Osteoblast (primary cell): ENCODE measurements around the gene CGNL1. TPM values are rescaled to one million over a fixed set of nuclear protein-coding genes. Genes with fewer than 3 reads are reported as not detected.

Experiments
- DNase-seq: peaks from one replicate; pipeline ENCODE4 v3.0.0; 2011; ENCODE audit warnings: low spot score, mixed read lengths; ENCODE audit not compliant: insufficient read length; ENCODE audit errors: missing footprints
- H2AFZ ChIP-seq: 2 replicates; pipeline ENCODE4 v1.6.0; 2011; ENCODE audit warnings: mild to moderate bottlenecking, low read length
- H3K27ac ChIP-seq: 2 replicates; pipeline ENCODE4 v1.5.1; 2011; ENCODE audit warnings: mild to moderate bottlenecking, low read depth, low read length, moderate library complexity
- H3K27me3 ChIP-seq: 2 replicates; pipeline ENCODE4 v1.6.0; 2012; ENCODE audit warnings: mild to moderate bottlenecking, control low read depth, inconsistent platforms, low read length, moderate library complexity; ENCODE audit not compliant: insufficient read depth
- H3K36me3 ChIP-seq: 2 replicates; pipeline ENCODE4 v1.5.1; 2011; ENCODE audit warnings: mild to moderate bottlenecking, low read length, control low read depth, moderate library complexity; ENCODE audit not compliant: insufficient read depth
- H3K4me1 ChIP-seq: 2 replicates; pipeline ENCODE4 v1.5.1; 2011; ENCODE audit warnings: mild to moderate bottlenecking, low read length, control low read depth, moderate library complexity; ENCODE audit not compliant: insufficient read depth
- H3K4me2 ChIP-seq: 2 replicates; pipeline ENCODE4 v1.6.0; 2011; ENCODE audit warnings: mild to moderate bottlenecking, low read length; ENCODE audit not compliant: insufficient read depth
- H3K4me3 ChIP-seq: fragments of 200-600 bp; sonication (generic); 3 replicates; pipeline ENCODE4 v1.5.1; 2012; ENCODE audit warnings: mild to moderate bottlenecking, low read length, inconsistent platforms; ENCODE audit not compliant: insufficient read depth
- H3K79me2 ChIP-seq: 2 replicates; pipeline ENCODE4 v1.6.0; 2012; ENCODE audit warnings: mild to moderate bottlenecking, low read length, control low read depth, inconsistent platforms; ENCODE audit not compliant: insufficient read depth
- H3K9me3 ChIP-seq: 2 replicates; pipeline ENCODE4 v1.5.1; 2011; ENCODE audit warnings: low read depth, low read length, control low read depth
- H4K20me1 ChIP-seq: 2 replicates; pipeline ENCODE4 v1.6.0; 2012; ENCODE audit warnings: mild to moderate bottlenecking, low read length, control low read depth; ENCODE audit not compliant: insufficient read depth
- CTCF ChIP-seq: IDR thresholded peaks from 2 replicates; pipeline ENCODE4 v1.5.1; 2011; ENCODE audit warnings: mild to moderate bottlenecking, low read depth, low read length, moderate library complexity; ENCODE audit errors: extremely low read depth
- total RNA-seq: library from RNA; depleted of rRNA; stranded (reverse); fragments of >200 nt; gene quantifications from 2 replicates; pipeline ENCODE4 v1.2.3, GENCODE V29; 2012

The CGNL1 gene
- total RNA-seq, 1 donor: 1.1 TPM

- Histone ChIP-seq H3K4me3 (no peak overlapping the region), H2AFZ (peak overlapping the region; percentile 3), H3K4me2 (no peak overlapping the region)
Measured at GRCh38 chr15:57334257-57334656, 42.0 kb upstream of the CGNL1 start.

GRCh38 chr15:57335293-57335715 lies 41.0 kb upstream of the CGNL1 start:
- H3K4me2 ChIP-seq: no peak overlapping the region
- H3K27me3 ChIP-seq: no peaks in the 10 kb centered on the region
- H3K4me3 ChIP-seq: no peak overlapping the region
- DNase-seq: no peak
- H2AFZ ChIP-seq: no peak overlapping the region
- H4K20me1 ChIP-seq: no peaks in the 10 kb centered on the region
- H3K9me3 ChIP-seq: no peaks in the 10 kb centered on the region
- no peaks in the 10 kb centered on the region for H3K4me1 ChIP-seq
- H3K79me2 ChIP-seq: no peaks in the 10 kb centered on the region
- TF ChIP-seq CTCF: no peak
- H3K36me3 ChIP-seq: no peaks in the 10 kb centered on the region
- no peak overlapping the region for H3K27ac ChIP-seq

More at GRCh38 chr15:57334257-57334656, 42.0 kb upstream of the CGNL1 start:
- Histone ChIP-seq H3K27ac (no peak overlapping the region), H3K4me1 (no peaks in the 10 kb centered on the region), H4K20me1 (no peaks in the 10 kb centered on the region), H3K79me2 (no peaks in the 10 kb centered on the region), H3K9me3 (no peaks in the 10 kb centered on the region), H3K27me3 (no peaks in the 10 kb centered on the region), H3K36me3 (no peaks in the 10 kb centered on the region)
- TF ChIP-seq CTCF: no peak
- DNase-seq: no peak

GRCh38 chr15:57335719-57336118 lies 40.6 kb upstream of the CGNL1 start:
- Histone ChIP-seq H3K4me2 (no peak overlapping the region), H3K27ac (no peak overlapping the region), H3K4me3 (no peak overlapping the region), H3K27me3 (no peaks in the 10 kb centered on the region), H3K79me2 (no peaks in the 10 kb centered on the region), H3K36me3 (no peaks in the 10 kb centered on the region), H3K4me1 (no peaks in the 10 kb centered on the region), H2AFZ (no peak overlapping the region), H3K9me3 (no peaks in the 10 kb centered on the region), H4K20me1 (no peaks in the 10 kb centered on the region)
- DNase-seq: no peak
- TF ChIP-seq CTCF: no peak

- no peak for DNase-seq
Measured at GRCh38 chr15:57337868-57338411, 38.4 kb upstream of the CGNL1 start.

More at GRCh38 chr15:57337868-57338411, 38.4 kb upstream of the CGNL1 start:
- Histone ChIP-seq H3K4me3 (no peak overlapping the region), H4K20me1 (no peaks in the 10 kb centered on the region), H2AFZ (peak overlapping the region; percentile 34), H3K4me2 (no peak overlapping the region), H3K27ac (no peak overlapping the region), H3K4me1 (no peaks in the 10 kb centered on the region), H3K27me3 (no peaks in the 10 kb centered on the region), H3K9me3 (no peaks in the 10 kb centered on the region), H3K79me2 (no peaks in the 10 kb centered on the region), H3K36me3 (no peaks in the 10 kb centered on the region)
- peak; percentile 38 for TF ChIP-seq CTCF
